Vagina (tissue), 2 donors: ENCODE data around the gene RNF214.

Experiments used
- POLR2AphosphoS5 ChIP-seq, 2 donors: sonication (generic); formaldehyde crosslinking; IDR thresholded peaks; one replicate each; pipeline ENCODE4 v1.9.0; 2017; ENCODE audit warnings: antibody characterized with exemption in 2 of 2, mild to moderate bottlenecking in 2 of 2, low read depth in 1 of 2; ENCODE audit not compliant: insufficient read depth in 1 of 2
- TF ChIP-seq, protein P1 (sequence below), 3 experiments: fragments of 450-650 bp in 2 of 3; fragments of 200-600 bp in 1 of 3; sonication (generic) in 1 of 3; IDR thresholded peaks; one replicate each; pipeline ENCODE4 v1.5.1; 2017 to 2019; ENCODE audit warnings: antibody characterized with exemption in 3 of 3, mild to moderate bottlenecking in 2 of 3, moderate library complexity in 2 of 3

DNA sequence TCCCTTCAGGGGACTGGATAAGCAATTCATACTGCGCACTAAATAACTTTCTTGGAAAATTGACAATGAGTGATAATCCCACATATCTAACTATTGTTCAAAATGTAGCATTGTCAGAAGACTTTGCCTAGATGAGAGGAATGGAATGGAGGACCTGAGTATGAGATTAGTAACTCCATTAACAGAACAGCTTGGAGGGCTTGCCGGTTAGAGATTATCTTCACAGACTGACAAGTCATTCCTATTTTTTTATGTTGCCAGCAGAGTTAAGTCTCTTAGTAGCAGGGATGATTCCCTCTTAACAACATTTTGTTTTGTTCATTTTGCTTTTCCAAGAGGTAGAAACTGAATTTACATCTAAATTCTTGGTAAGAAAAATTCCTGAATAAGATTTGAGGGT, 51.6 kb downstream of the RNF214 start:
- TF ChIP-seq, protein P1, sequence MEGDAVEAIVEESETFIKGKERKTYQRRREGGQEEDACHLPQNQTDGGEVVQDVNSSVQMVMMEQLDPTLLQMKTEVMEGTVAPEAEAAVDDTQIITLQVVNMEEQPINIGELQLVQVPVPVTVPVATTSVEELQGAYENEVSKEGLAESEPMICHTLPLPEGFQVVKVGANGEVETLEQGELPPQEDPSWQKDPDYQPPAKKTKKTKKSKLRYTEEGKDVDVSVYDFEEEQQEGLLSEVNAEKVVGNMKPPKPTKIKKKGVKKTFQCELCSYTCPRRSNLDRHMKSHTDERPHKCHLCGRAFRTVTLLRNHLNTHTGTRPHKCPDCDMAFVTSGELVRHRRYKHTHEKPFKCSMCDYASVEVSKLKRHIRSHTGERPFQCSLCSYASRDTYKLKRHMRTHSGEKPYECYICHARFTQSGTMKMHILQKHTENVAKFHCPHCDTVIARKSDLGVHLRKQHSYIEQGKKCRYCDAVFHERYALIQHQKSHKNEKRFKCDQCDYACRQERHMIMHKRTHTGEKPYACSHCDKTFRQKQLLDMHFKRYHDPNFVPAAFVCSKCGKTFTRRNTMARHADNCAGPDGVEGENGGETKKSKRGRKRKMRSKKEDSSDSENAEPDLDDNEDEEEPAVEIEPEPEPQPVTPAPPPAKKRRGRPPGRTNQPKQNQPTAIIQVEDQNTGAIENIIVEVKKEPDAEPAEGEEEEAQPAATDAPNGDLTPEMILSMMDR (IDR thresholded peaks at IDR 0.05): no peak
- no peak for TF ChIP-seq POLR2AphosphoS5 (IDR thresholded peaks at IDR 0.05; ENCODE audit: insufficient read depth in 1 of 2, low read depth in 1 of 2)
